ENCODE measurements around the gene ZBED6.

ZBED6 gene

DNA sequence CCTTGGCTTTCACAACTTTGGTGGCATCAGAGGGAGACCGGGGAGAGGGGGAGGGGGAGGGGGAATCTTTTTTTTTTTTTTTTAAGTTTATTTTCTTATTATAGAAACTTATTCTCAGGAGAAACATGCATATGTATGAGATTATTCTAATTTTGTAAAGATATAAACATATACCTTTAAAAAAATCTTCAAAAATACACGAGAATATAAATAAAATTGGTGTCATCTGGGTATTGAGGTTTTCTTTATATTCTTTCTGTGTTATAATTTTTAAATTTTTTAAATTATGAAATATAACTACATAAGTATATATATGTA, 47.1 kb downstream of the ZBED6 start:
- no peak for DNase-seq

DNA sequence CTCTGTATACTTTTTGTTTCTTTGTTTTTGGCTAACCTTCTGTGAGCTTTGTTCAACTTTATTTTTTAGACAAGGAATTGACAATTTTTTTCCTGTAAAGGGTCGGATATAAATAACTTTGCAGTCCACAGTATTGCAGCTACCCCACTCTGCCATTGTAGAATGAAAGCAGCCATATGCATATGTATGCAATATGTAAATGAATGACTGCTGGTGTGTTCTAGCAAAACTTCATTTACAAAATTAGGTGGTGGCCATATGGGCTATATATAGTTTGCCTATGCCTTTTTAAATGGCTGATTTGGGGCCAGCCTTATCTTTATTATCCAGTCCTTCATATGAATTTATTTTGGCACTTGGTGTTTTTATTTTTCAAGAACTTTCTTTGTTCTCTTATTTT, 48.0 kb downstream of the ZBED6 start:
- no peak for DNase-seq

All from hematopoietic multipotent progenitor cell treated with erythropoietin and hydrocortisone succinate and interleukin-3 and kit ligand, for 8 days (in vitro differentiated cells).